Measurements from ENCODE around the gene MMP17. TPM values are rescaled to one million over a fixed set of nuclear protein-coding genes. Genes with fewer than 3 reads are reported as not detected.

The MMP17 gene
- total RNA-seq, 1 experiment from 2014 or later = 30.2 TPM

GRCh38 chr12:131897875-131898274 lies 69.7 kb downstream of the MMP17 start:
- TF ChIP-seq EZH2phosphoT487 (IDR thresholded peaks at IDR 0.05; ENCODE audit: borderline replicate concordance, low read length) (no peak), EZH2 (IDR thresholded peaks at IDR 0.05; ENCODE audit: low read length, unreplicated experiment) (no peak)
- TF ChIP-seq, protein P1, sequence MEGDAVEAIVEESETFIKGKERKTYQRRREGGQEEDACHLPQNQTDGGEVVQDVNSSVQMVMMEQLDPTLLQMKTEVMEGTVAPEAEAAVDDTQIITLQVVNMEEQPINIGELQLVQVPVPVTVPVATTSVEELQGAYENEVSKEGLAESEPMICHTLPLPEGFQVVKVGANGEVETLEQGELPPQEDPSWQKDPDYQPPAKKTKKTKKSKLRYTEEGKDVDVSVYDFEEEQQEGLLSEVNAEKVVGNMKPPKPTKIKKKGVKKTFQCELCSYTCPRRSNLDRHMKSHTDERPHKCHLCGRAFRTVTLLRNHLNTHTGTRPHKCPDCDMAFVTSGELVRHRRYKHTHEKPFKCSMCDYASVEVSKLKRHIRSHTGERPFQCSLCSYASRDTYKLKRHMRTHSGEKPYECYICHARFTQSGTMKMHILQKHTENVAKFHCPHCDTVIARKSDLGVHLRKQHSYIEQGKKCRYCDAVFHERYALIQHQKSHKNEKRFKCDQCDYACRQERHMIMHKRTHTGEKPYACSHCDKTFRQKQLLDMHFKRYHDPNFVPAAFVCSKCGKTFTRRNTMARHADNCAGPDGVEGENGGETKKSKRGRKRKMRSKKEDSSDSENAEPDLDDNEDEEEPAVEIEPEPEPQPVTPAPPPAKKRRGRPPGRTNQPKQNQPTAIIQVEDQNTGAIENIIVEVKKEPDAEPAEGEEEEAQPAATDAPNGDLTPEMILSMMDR (conservative IDR thresholded peaks at IDR 0.05; ENCODE audit: low read depth, low read length) = no peak
- Histone ChIP-seq H3K36me3 (ENCODE audit: low read depth, low read length) (no peaks in the 10 kb centered on the region), H3K27ac (ENCODE audit: low read length) (no peak overlapping the region), H3F3A (ENCODE audit: low read length, unreplicated experiment) (no peaks in the 10 kb centered on the region), H3K4me2 (ENCODE audit: low read length) (no peak overlapping the region), H3K9me2 (replicated peaks; ENCODE audit: low read length) (no peaks in the 10 kb centered on the region), H3K27me3 (ENCODE audit: low read length) (no peaks in the 10 kb centered on the region), H3K4me1 (ENCODE audit: insufficient read depth, low read length) (peaks cover 19% of the 10 kb centered on the region), H3K4me3 (ENCODE audit: low read length) (no peak overlapping the region), H3K9me3 (ENCODE audit: low read length) (no peaks in the 10 kb centered on the region), H3K79me2 (ENCODE audit: low read length) (peaks cover 59% of the 10 kb centered on the region), H2AFZ (ENCODE audit: low read length) (no peak overlapping the region), H3K9ac (ENCODE audit: low read length) (no peak overlapping the region), H4K20me1 (ENCODE audit: low read length) (peaks cover 6% of the 10 kb centered on the region; the same call in 1 of the 2 replicates)
- intact Hi-C loops (cut with micrococcal nuclease) = loop anchor here (2.0 kb wide), 2 partner anchors 31 to 61 kb away; partner anchors contain the start of gene PUS1
- POLR2A ChIA-PET (ENCODE audit: unreplicated experiment) = no interaction called here
- DNase-seq = no peak
- BruUV-seq (replicated peaks) = no TSS peak
- ATAC-seq = no peak
- CTCF ChIA-PET = no interaction called here

DNA sequence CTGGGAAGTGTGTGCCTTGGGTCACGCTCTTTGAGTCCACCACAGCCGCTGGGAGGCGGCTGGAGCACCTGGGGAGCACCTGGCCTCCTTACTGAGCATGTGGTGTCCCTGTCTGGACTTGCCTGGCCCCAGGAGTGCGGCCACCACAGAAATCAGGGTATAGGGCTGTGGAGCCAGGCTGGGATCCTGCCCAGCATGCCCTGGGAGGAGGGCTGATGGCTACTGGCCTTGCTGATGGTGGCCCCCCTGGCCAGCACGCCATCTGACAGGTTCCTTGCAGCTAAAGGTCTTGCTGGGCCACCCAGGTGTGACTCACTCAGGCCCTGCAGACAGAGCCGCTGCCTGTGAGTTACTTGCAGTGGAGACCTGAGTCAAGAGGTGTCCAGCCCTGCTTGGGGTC lies 72.2 kb downstream of the MMP17 start:
- no peaks in the 10 kb centered on the region for H3K9me3 ChIP-seq (ENCODE audit: low read length)
- no peak overlapping the region for H3K4me3 ChIP-seq (ENCODE audit: low read length)
- intact Hi-C loops (cut with micrococcal nuclease) = no loop called here
- no peaks in the 10 kb centered on the region for H3K27me3 ChIP-seq (ENCODE audit: low read length)
- TF ChIP-seq EZH2 (IDR thresholded peaks at IDR 0.05; ENCODE audit: low read length, unreplicated experiment) = no peak
- no peak for TF ChIP-seq EZH2phosphoT487 (IDR thresholded peaks at IDR 0.05; ENCODE audit: borderline replicate concordance, low read length)
- TF ChIP-seq, protein P1 (conservative IDR thresholded peaks at IDR 0.05; ENCODE audit: low read depth, low read length) = no peak
- no peak overlapping the region for H3K9ac ChIP-seq (ENCODE audit: low read length)
- peaks cover 6% of the 10 kb centered on the region; the same call in 1 of the 2 replicates for H4K20me1 ChIP-seq (ENCODE audit: low read length)
- ATAC-seq (no peak), DNase-seq (no peak)
- no peak overlapping the region for H3K27ac ChIP-seq (ENCODE audit: low read length)
- BruUV-seq (replicated peaks) = no TSS peak
- H3K4me2 ChIP-seq (ENCODE audit: low read length) = no peak overlapping the region
- POLR2A ChIA-PET (ENCODE audit: unreplicated experiment) = no interaction called here
- H3F3A ChIP-seq (ENCODE audit: low read length, unreplicated experiment) = no peaks in the 10 kb centered on the region
- peaks cover 64% of the 10 kb centered on the region for H3K79me2 ChIP-seq (ENCODE audit: low read length)
- peaks cover 17% of the 10 kb centered on the region for H3K4me1 ChIP-seq (ENCODE audit: insufficient read depth, low read length)
- no peaks in the 10 kb centered on the region for H3K36me3 ChIP-seq (ENCODE audit: low read depth, low read length)
- no peak overlapping the region for H2AFZ ChIP-seq (ENCODE audit: low read length)
- CTCF ChIA-PET = no interaction called here
- H3K9me2 ChIP-seq (replicated peaks; ENCODE audit: low read length) = no peaks in the 10 kb centered on the region

Other genes with a start within 250 kb of the MMP17 start
- gene SFSWAP, start 117.3 kb upstream of the MMP17 start, total RNA-seq (2014; rRNA removed) = 57.5 and 64.3 TPM in 2 replicates
- 15.7 and 29.5 TPM in 2 replicates for gene ULK1, start 66.2 kb downstream of the MMP17 start, total RNA-seq (2014; rRNA removed)
- gene PUS1, start 100.9 kb downstream of the MMP17 start, total RNA-seq (2014; rRNA removed) = 74.0 TPM in 2 replicates
- gene EP400, start 121.5 kb downstream of the MMP17 start, total RNA-seq (2014; rRNA removed) = 20.2 and 30.5 TPM in 2 replicates